Right lobe of liver (tissue), 6 donors: ENCODE data around the gene LETM1. TPM values are rescaled to one million over a fixed set of nuclear protein-coding genes. Genes with fewer than 3 reads are reported as not detected.

Experiments
- ATAC-seq, 4 donors: fragments of 200-7000 bp; cut with Tn5 transposase; one replicate each; pipeline ENCODE4 v1.9.1; 2020; ENCODE audit warnings: mild to moderate bottlenecking in 4 of 4, moderate library complexity in 4 of 4
- DNase-seq, 3 donors: peaks; one replicate each; pipeline ENCODE4 v3.0.0-alpha.2; 2020
- H3K27ac ChIP-seq, 3 donors: fragments of 200-600 bp; one replicate each; pipeline ENCODE4 v1.8.0; 2022
- H3K27me3 ChIP-seq, 2 donors: fragments of 200-600 bp; one replicate each; pipeline ENCODE4 v1.8.0; 2022
- H3K36me3 ChIP-seq, 4 donors: fragments of 200-600 bp; sonication (generic) in 1 of 4; one replicate each; pipeline versions ENCODE4 v1.5.1 to v1.8.0; 2017 to 2022; ENCODE audit warnings: control low read depth in 1 of 4
- H3K4me1 ChIP-seq, 4 donors: fragments of 200-600 bp; sonication (generic) in 1 of 4; one replicate each; pipeline versions ENCODE4 v1.5.1 to v1.8.0; 2017 to 2022; ENCODE audit warnings: control low read depth in 1 of 4
- H3K4me3 ChIP-seq, 3 donors: fragments of 200-600 bp; one replicate each; pipeline ENCODE4 v1.8.0; 2022
- H3K9me3 ChIP-seq, 4 donors: fragments of 200-600 bp; sonication (generic) in 1 of 4; one replicate each; pipeline versions ENCODE4 v1.5.1 to v1.8.0; 2017 to 2022; ENCODE audit warnings: control low read depth in 1 of 4
- CTCF ChIP-seq, 4 donors: fragments of 200-600 bp in 3 of 4; fragments of 450-650 bp in 1 of 4; IDR thresholded peaks; one replicate each; pipeline versions ENCODE4 v1.5.1 to v1.8.0; 2016 to 2022; ENCODE audit warnings: antibody characterized with exemption in 4 of 4, mild to moderate bottlenecking in 2 of 4
- POLR2A ChIP-seq: fragments of 450-650 bp; IDR thresholded peaks from one replicate; pipeline ENCODE4 v1.6.1; 2017; ENCODE audit warnings: antibody characterized with exemption, mild to moderate bottlenecking
- WGBS: methylation state at CpG from one replicate; pipeline ENCODE4 v1.1.6; 2018; ENCODE audit warnings: low coverage, low lambda C conversion rate; ENCODE audit not compliant: insufficient coverage; ENCODE audit errors: missing lambda C conversion rate; 5-methylcytosine and 5-hydroxymethylcytosine counted together
- intact Hi-C, 2 donors: fragments of 100-400 bp; cut with DNase I; formaldehyde crosslinking; loops; one replicate each; pipeline versions ENCODE4 v1.11.2 to v1.14.1; 2022
- total RNA-seq, 6 experiments: library from RNA; depleted of rRNA in 2 of 6; stranded (reverse); fragments of >200 nt in 2 of 6; fragmentation: NEBNext Ultra II Directional in 3 of 6; extraction: Animal tissue kit (Norgen Biotek cat#: 25700) in 3 of 6; gene quantifications; one replicate each; pipeline versions ENCODE4 v1.1.0 to v1.2.4, GENCODE V29; 2016 to 2023
- donor health status: DM: no; HTN: yes; CAD: no.
- donor health status: DM: no; HTN: no; CAD: no.
- donor health status: DM: no; HTN: no; CAD: no.
- donor health status: DM: no; HTN: yes; CAD: no.
- donor health status: DM: no; HTN: yes; CAD: no.

The LETM1 gene
- total RNA-seq, 6 experiments from 2014 or later: 18.1 to 31.0 (median 25.6) TPM

DNA sequence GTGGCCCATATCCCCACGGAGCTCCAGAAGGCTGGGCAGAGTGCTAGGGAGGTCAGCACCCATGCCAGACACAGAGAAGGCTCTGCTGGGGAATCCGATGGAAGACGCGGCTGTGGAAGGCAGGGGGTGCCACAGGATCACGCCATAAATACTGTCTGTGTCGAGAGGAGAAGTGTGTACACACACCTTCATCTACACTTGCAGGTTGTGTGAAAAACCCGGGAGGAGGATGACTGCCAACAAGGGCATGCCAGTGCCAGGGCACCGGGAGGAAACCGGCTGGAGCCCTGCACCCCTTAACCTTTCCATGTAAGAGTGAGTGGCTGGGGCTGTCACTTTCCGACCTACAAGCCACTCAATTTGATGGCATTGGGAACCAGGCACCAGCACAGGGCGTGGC is 31.2 kb downstream of the LETM1 start:
- TF ChIP-seq CTCF (IDR thresholded peaks at IDR 0.05) (no peak), POLR2A (no peak)
- 73% methylated on average over 3 of the region's 11 CpGs for WGBS
- intact Hi-C loops: no loop called here
- H3K27ac ChIP-seq: no peak overlapping the region
- DNase-seq (no peak), ATAC-seq (no peak)
- H3K4me3 ChIP-seq: no peak overlapping the region
- H3K27me3 ChIP-seq: no peaks in the 10 kb centered on the region
- no peaks in the 10 kb centered on the region for H3K9me3 ChIP-seq
- peaks cover 0 to 42% (median 11%) of the 10 kb centered on the region in 4 donors for H3K36me3 ChIP-seq
- H3K4me1 ChIP-seq: no peaks in the 10 kb centered on the region

GRCh38 chr4:1823545-1823932 is 32.4 kb downstream of the LETM1 start:
- WGBS: no CpG with 5 or more reads among the region's 12 CpGs
- Histone ChIP-seq H3K27me3 (no peaks in the 10 kb centered on the region), H3K9me3 (no peaks in the 10 kb centered on the region), H3K4me3 (no peak overlapping the region), H3K36me3 (peaks cover 0 to 51% (median 15%) of the 10 kb centered on the region in 4 donors), H3K4me1 (peaks cover 0 to 4% (median 0%) of the 10 kb centered on the region in 4 donors), H3K27ac (no peak overlapping the region)
- peak in 1 of 3 donors; percentile 39 for DNase-seq
- ATAC-seq: no peak
- intact Hi-C loops: no loop called here
- TF ChIP-seq POLR2A (no peak), CTCF (IDR thresholded peaks at IDR 0.05) (no peak)

- WGBS: 89% methylated on average over 14 of the region's 37 CpGs
- H3K9me3 ChIP-seq: no peaks in the 10 kb centered on the region
- TF ChIP-seq CTCF (IDR thresholded peaks at IDR 0.05): no peak
- TF ChIP-seq POLR2A: no peak
- intact Hi-C loops: no loop called here
- ATAC-seq: no peak
- H3K27ac ChIP-seq: no peak overlapping the region
- H3K4me1 ChIP-seq: peaks cover 0 to 4% (median 0%) of the 10 kb centered on the region in 4 donors
- H3K4me3 ChIP-seq: no peak overlapping the region
- DNase-seq: peak in 1 of 3 donors; percentile 37
- H3K27me3 ChIP-seq: no peaks in the 10 kb centered on the region
- peaks cover 0 to 58% (median 20%) of the 10 kb centered on the region in 4 donors for H3K36me3 ChIP-seq
Observed at GRCh38 chr4:1822568-1823544, 33.1 kb downstream of the LETM1 start.

DNA sequence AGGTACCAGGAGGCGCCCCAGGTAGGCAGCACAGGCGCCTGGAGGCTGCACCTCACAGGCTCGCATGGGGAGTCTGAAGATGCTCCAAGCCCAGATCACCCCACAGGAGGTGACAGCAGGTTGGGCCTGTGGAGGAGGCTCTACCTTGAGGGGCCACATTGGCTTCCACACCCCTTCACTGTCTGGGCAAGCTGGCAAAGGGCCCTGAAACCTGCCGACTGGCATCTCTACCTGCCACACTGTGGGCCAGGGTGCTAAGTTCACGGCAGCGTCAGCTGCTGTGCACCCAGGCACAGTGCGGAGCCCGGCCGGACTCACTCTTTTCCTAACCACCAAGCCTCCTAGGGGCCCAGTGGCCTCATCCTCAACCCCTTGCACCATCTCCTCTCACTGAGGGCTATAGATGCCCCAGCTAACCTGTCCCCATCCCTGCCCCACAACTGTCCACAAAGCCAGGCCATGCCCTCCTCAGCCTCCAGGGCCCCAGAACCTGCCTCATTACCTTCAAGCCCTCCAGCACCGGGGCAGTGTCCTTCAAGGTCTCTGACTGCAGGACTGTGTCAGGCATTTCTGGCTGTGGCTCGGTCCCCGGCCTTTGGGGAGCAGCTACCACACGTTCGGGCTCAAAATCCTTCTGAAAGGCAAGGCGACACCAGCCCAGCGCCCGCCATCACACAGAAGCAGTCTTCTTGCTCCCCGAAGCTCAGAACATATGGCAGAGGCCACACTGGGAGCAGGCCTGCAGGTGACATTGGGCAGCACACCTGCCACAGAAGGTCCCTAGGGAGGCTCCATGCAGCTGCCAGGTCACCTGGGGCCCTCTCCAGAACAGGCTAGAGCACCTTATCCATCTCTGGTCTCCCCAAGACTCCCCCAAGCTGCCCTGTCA is 34.0 kb downstream of the LETM1 start:
- Histone ChIP-seq H3K27ac (no peak overlapping the region), H3K4me3 (no peak overlapping the region), H3K4me1 (peaks cover 0 to 5% (median 0%) of the 10 kb centered on the region in 4 donors), H3K9me3 (no peaks in the 10 kb centered on the region), H3K27me3 (no peaks in the 10 kb centered on the region), H3K36me3 (peaks cover 0 to 62% (median 26%) of the 10 kb centered on the region in 4 donors)
- DNase-seq (peak in 1 of 3 donors; percentile 36), ATAC-seq (no peak)
- TF ChIP-seq POLR2A: no peak
- no peak for TF ChIP-seq CTCF (IDR thresholded peaks at IDR 0.05)
- 94% methylated on average over 3 of the region's 18 CpGs for WGBS
- intact Hi-C loops: no loop called here
